IMR-90 (cell line): ENCODE results near the gene KTI12. TPM values are rescaled to one million over a fixed set of nuclear protein-coding genes. Genes with fewer than 3 reads are reported as not detected.

Source experiments
- ATAC-seq: fragments of 200-7000 bp; cut with Tn5 transposase; 2 replicates; pipeline ENCODE4 v1.9.1; 2020; ENCODE audit warnings: low read depth, mild to moderate bottlenecking, moderate library complexity
- BruUV-seq: library from RNA; stranded (reverse); fragments of 400-500 nt; replicated peaks from 2 replicates; lab custom pipeline; 2021; lab: Mats Ljungman, UMichigan
- CTCF ChIA-PET: fragments of 300-600 bp; formaldehyde crosslinking; extraction: SDS; loops from one replicate; lab custom pipeline; 2021; ENCODE audit warnings: antibody characterized with exemption; lab: Yijun Ruan, JAX
- POLR2A ChIA-PET: fragments of 300-600 bp; sonication (Branson Sonifier 250); formaldehyde crosslinking; loops from one replicate; lab custom pipeline; 2022; ENCODE audit warnings: antibody characterized with exemption; ENCODE audit not compliant: unreplicated experiment; lab: Charles Lee
- DNase-seq: peaks from one replicate; pipeline ENCODE4 v3.0.0; 2013
- H2AFZ ChIP-seq: replicated peaks from 2 replicates; pipeline ENCODE3; 2013; ENCODE audit warnings: low read length, mild to moderate bottlenecking; ENCODE audit not compliant: poor library complexity
- H2AK5ac ChIP-seq: 2 replicates; pipeline ENCODE4 v1.6.1; 2013; ENCODE audit warnings: low read depth, low read length, inconsistent platforms
- H2AK9ac ChIP-seq: replicated peaks from 2 replicates; pipeline ENCODE3; 2013; ENCODE audit warnings: mild to moderate bottlenecking, low read depth, low read length, moderate library complexity; ENCODE audit not compliant: poor library complexity
- H2BK120ac ChIP-seq: 2 replicates; pipeline ENCODE4 v1.6.1; 2013; ENCODE audit warnings: low read depth, low read length, inconsistent platforms
- H2BK15ac ChIP-seq: 3 replicates; pipeline ENCODE4 v1.6.1; 2013; ENCODE audit warnings: low read depth, low read length, inconsistent platforms
- H2BK20ac ChIP-seq: 2 replicates; pipeline ENCODE4 v1.6.1; 2013; ENCODE audit warnings: low read depth, mild to moderate bottlenecking, inconsistent platforms, low read length, moderate library complexity
- H2BK5ac ChIP-seq: 2 replicates; pipeline ENCODE4 v1.6.1; 2013; ENCODE audit warnings: mild to moderate bottlenecking, low read depth, low read length, inconsistent platforms; ENCODE audit not compliant: poor library complexity, severe bottlenecking
- H3K14ac ChIP-seq: replicated peaks from 2 replicates; pipeline ENCODE4 v1.6.1; 2013; ENCODE audit warnings: low read depth, low read length, inconsistent platforms
- H3K18ac ChIP-seq: 2 replicates; pipeline ENCODE4 v1.6.1; 2013; ENCODE audit warnings: low read depth, low read length, control low read depth
- H3K23ac ChIP-seq: 2 replicates; pipeline ENCODE4 v1.6.1; 2013; ENCODE audit warnings: low read depth, low read length, inconsistent platforms
- H3K27ac ChIP-seq: 2 replicates; pipeline ENCODE4 v1.5.1; 2013; ENCODE audit warnings: mild to moderate bottlenecking, control low read depth, low read length; ENCODE audit not compliant: insufficient read depth
- H3K27me3 ChIP-seq: 2 replicates; pipeline ENCODE4 v1.6.1; 2013; ENCODE audit warnings: low read length; ENCODE audit not compliant: control insufficient read depth, insufficient read depth
- H3K36me3 ChIP-seq: 2 replicates; pipeline ENCODE4 v1.6.1; 2013; ENCODE audit warnings: low read length, mixed read lengths; ENCODE audit not compliant: control insufficient read depth, insufficient read depth
- H3K4ac ChIP-seq: 2 replicates; pipeline ENCODE4 v1.6.1; 2013; ENCODE audit warnings: low read depth, low read length, inconsistent platforms
- H3K4me1 ChIP-seq: 2 replicates; pipeline ENCODE4 v1.6.1; 2013; ENCODE audit warnings: low read length, mixed read lengths; ENCODE audit not compliant: control insufficient read depth, insufficient read depth
- H3K4me2 ChIP-seq: 2 replicates; pipeline ENCODE4 v1.6.1; 2013; ENCODE audit warnings: low read depth, mild to moderate bottlenecking, control low read depth, low read length, moderate library complexity
- H3K4me3 ChIP-seq: 2 replicates; pipeline ENCODE4 v1.5.1; 2013; ENCODE audit warnings: low read depth, mild to moderate bottlenecking, control low read depth, low read length, moderate library complexity; ENCODE audit not compliant: insufficient read depth
- H3K56ac ChIP-seq: 2 replicates; pipeline ENCODE4 v1.6.1; 2013; ENCODE audit warnings: low read length, inconsistent platforms; ENCODE audit not compliant: insufficient read depth; ENCODE audit errors: extremely low read depth
- H3K79me1 ChIP-seq, 2 experiments: 2 replicates each; pipeline ENCODE4 v1.6.1; 2013; ENCODE audit warnings: low read length in 2 of 2, inconsistent platforms in 1 of 2, low read depth in 1 of 2
- H3K9ac ChIP-seq: 2 replicates; pipeline ENCODE4 v1.6.1; 2013; ENCODE audit warnings: low read depth, low read length, control low read depth
- H3K9me1 ChIP-seq: 2 replicates; pipeline ENCODE4 v1.6.1; 2013; ENCODE audit warnings: low read length, inconsistent platforms; ENCODE audit not compliant: insufficient read depth
- H3K9me3 ChIP-seq: 2 replicates; pipeline ENCODE4 v1.6.1; 2013; ENCODE audit warnings: low read length; ENCODE audit not compliant: control insufficient read depth, insufficient read depth
- H4K20me1 ChIP-seq: 2 replicates; pipeline ENCODE4 v1.6.1; 2013; ENCODE audit warnings: low read length, inconsistent platforms; ENCODE audit not compliant: insufficient read depth
- H4K5ac ChIP-seq: 2 replicates; pipeline ENCODE4 v1.6.1; 2013; ENCODE audit warnings: mild to moderate bottlenecking, low read depth, low read length, control low read depth
- H4K8ac ChIP-seq, 2 experiments: 2 replicates each; pipeline ENCODE4 v1.6.1; 2013; ENCODE audit warnings: low read depth in 2 of 2, low read length in 2 of 2, control low read depth in 1 of 2, inconsistent platforms in 1 of 2
- H4K91ac ChIP-seq: 2 replicates; pipeline ENCODE4 v1.6.1; 2013; ENCODE audit warnings: low read depth, low read length, inconsistent platforms; ENCODE audit not compliant: insufficient read depth
- BHLHE40 ChIP-seq: fragments of 150-350 bp; IDR thresholded peaks from 2 replicates; pipeline ENCODE4 v1.6.1; 2016; ENCODE audit warnings: mild to moderate bottlenecking, low read depth, low read length
- CEBPB ChIP-seq: IDR thresholded peaks from 2 replicates; pipeline ENCODE4 v1.6.1; 2012; ENCODE audit warnings: low read depth, low read length, improper control_type of control experiment
- CHD1 ChIP-seq: IDR thresholded peaks from 2 replicates; pipeline ENCODE4 v1.6.1; 2012; ENCODE audit warnings: low read depth, low read length, improper control_type of control experiment
- CTCF ChIP-seq: conservative IDR thresholded peaks from 2 replicates; pipeline ENCODE4 v1.5.1; 2012; ENCODE audit warnings: mild to moderate bottlenecking, low read depth, low read length, improper control_type of control experiment
- FOS ChIP-seq: fragments of 150-350 bp; IDR thresholded peaks from 2 replicates; pipeline ENCODE4 v1.6.1; 2016; ENCODE audit warnings: low read depth, low read length
- MAFK ChIP-seq: IDR thresholded peaks from 2 replicates; pipeline ENCODE4 v1.6.1; 2012; ENCODE audit warnings: low read depth, low read length, improper control_type of control experiment
- MAZ ChIP-seq: IDR thresholded peaks from 2 replicates; pipeline ENCODE4 v1.6.1; 2012; ENCODE audit warnings: low read depth, mild to moderate bottlenecking, low read length, improper control_type of control experiment, moderate library complexity, borderline replicate concordance
- MXI1 ChIP-seq: IDR thresholded peaks from 2 replicates; pipeline ENCODE4 v1.6.1; 2012; ENCODE audit warnings: low read depth, mild to moderate bottlenecking, low read length, moderate library complexity, borderline replicate concordance
- NFE2L2 ChIP-seq: fragments of 150-350 bp; IDR thresholded peaks from 2 replicates; pipeline ENCODE4 v1.6.1; 2016; ENCODE audit warnings: low read depth, mild to moderate bottlenecking, low read length
- POLR2A ChIP-seq: IDR thresholded peaks from 2 replicates; pipeline ENCODE4 v1.6.1; 2012; ENCODE audit warnings: mild to moderate bottlenecking, low read depth, low read length
- RAD21 ChIP-seq: IDR thresholded peaks from 2 replicates; pipeline ENCODE4 v1.6.1; 2012; ENCODE audit warnings: low read length, improper control_type of control experiment
- RCOR1 ChIP-seq: IDR thresholded peaks from 2 replicates; pipeline ENCODE4 v1.6.1; 2012; ENCODE audit warnings: mild to moderate bottlenecking, low read length, improper control_type of control experiment; ENCODE audit not compliant: insufficient replicate concordance
- RFX5 ChIP-seq: IDR thresholded peaks from 2 replicates; pipeline ENCODE4 v1.8.0; 2012; ENCODE audit warnings: low read depth, mild to moderate bottlenecking, low read length, moderate library complexity
- SMC3 ChIP-seq: fragments of 150-350 bp; IDR thresholded peaks from 2 replicates; pipeline ENCODE4 v1.6.1; 2016; ENCODE audit warnings: low read depth, mild to moderate bottlenecking, antibody characterized with exemption, low read length, moderate library complexity
- USF2 ChIP-seq: fragments of 150-350 bp; IDR thresholded peaks from 2 replicates; pipeline ENCODE4 v1.6.1; 2017; ENCODE audit warnings: mild to moderate bottlenecking, antibody characterized with exemption, low read length, low read depth
- WGBS, 2 experiments: methylation state at CpG; one replicate each; pipeline versions ENCODE4 v1.1.5 to v1.1.7; 2013; ENCODE audit warnings: missing lambda C conversion rate in 2 of 2; ENCODE audit not compliant: insufficient read length in 1 of 2; ENCODE audit errors: extremely low coverage in 2 of 2; 5-methylcytosine and 5-hydroxymethylcytosine counted together
- dilution Hi-C: fragments of 300-500 bp; cut with HindIII; formaldehyde crosslinking; loops from one replicate; pipeline ENCODE4 v1.14.3; 2018; ENCODE audit warnings: low sequenced_read_pairs; ENCODE audit not compliant: unreplicated experiment
- in situ Hi-C: fragments of 300-500 bp; cut with MboI; formaldehyde crosslinking; loops from 3 replicates; pipeline ENCODE4 v1.14.3; 2019; ENCODE audit warnings: low sequenced_read_pairs, inconsistent platforms, mixed read lengths
- intact Hi-C: fragments of 100-400 bp; cut with micrococcal nuclease; formaldehyde crosslinking; loops from 2 replicates; pipeline ENCODE4 v1.10.0; 2022
- polyA plus RNA-seq, 3 experiments: library from polyadenylated mRNA; depleted of rRNA; stranded (reverse); fragments of >200 nt; gene quantifications; 2 replicates each; pipeline ENCODE4 v1.2.3, GENCODE V29; 2012; ENCODE audit warnings: low replicate concordance in 1 of 3
- total RNA-seq: library from RNA; depleted of rRNA; stranded (reverse); fragments of >200 nt; gene quantifications from 2 replicates; pipeline ENCODE4 v1.2.3, GENCODE V29; 2012
- TF ChIP-seq, protein P1 (sequence below): fragments of 150-350 bp; IDR thresholded peaks from 2 replicates; pipeline ENCODE4 v1.6.1; 2016; ENCODE audit warnings: low read depth, mild to moderate bottlenecking, low read length, moderate library complexity, borderline replicate concordance

Gene KTI12
- total and polyA plus RNA-seq, 2 of the 4 experiments (the other 2 are of a cell fraction), result 15.2 to 16.3 TPM

DNA sequence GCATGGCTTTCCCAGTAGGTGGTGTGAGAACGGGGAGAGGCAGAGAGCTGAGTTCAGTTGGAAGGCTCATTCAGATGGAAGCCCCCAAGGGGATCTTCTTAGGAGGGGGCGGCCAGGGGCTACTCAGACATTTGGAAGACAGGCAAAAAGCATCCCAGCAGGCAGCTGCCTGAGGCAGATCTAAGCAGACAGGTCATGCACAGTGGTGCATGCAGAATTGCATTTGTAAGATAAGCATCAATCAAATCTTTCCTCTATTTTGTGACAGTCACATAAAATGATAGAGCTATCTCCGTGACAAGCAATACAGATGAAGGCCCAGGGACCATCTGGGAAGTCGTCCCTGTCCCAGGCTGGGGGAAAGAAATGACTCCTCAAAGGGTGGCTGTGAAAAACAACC lies 46.9 kb downstream of the KTI12 start:
- no peak for ATAC-seq
- CTCF ChIA-PET, result no interaction called here

More for the DNA sequence above, 46.9 kb downstream of the KTI12 start:
- H4K20me1 ChIP-seq, result peaks cover 6% of the 10 kb centered on the region; the same call in 1 of the 2 replicates
- H2BK5ac ChIP-seq, result no peak overlapping the region
- POLR2A ChIA-PET, result no interaction called here
- H3K9me1 ChIP-seq, result peaks cover 23% of the 10 kb centered on the region
- no peak overlapping the region for H3K27ac ChIP-seq
- no peaks in the 10 kb centered on the region for H3K9me3 ChIP-seq
- TF ChIP-seq MAZ (no peak), CTCF (no peak), MAFK (no peak), BHLHE40 (no peak), USF2 (no peak), FOS (no peak), CHD1 (no peak), NFE2L2 (no peak), MXI1 (no peak), RCOR1 (no peak), POLR2A (no peak), RFX5 (no peak), CEBPB (no peak), SMC3 (no peak), RAD21 (no peak)
- TF ChIP-seq, protein P1, sequence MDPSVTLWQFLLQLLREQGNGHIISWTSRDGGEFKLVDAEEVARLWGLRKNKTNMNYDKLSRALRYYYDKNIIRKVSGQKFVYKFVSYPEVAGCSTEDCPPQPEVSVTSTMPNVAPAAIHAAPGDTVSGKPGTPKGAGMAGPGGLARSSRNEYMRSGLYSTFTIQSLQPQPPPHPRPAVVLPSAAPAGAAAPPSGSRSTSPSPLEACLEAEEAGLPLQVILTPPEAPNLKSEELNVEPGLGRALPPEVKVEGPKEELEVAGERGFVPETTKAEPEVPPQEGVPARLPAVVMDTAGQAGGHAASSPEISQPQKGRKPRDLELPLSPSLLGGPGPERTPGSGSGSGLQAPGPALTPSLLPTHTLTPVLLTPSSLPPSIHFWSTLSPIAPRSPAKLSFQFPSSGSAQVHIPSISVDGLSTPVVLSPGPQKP, result no peak
- no peak overlapping the region for H2BK20ac ChIP-seq
- H3K4ac ChIP-seq, result no peak overlapping the region
- no peak overlapping the region for H4K91ac ChIP-seq
- 83% methylated on average over 1 of the region's 4 CpGs; no CpG with 5 or more reads in 1 of the 2 experiments for WGBS, 2 experiments
- no peak overlapping the region for H3K23ac ChIP-seq
- DNase-seq, result no peak
- H2BK15ac ChIP-seq, result no peak overlapping the region; the same call in 2 of the 3 replicates
- 0 out of 2 replicates have a peak overlapping the region, but pooled peaks have one; percentile 7 for H2AK5ac ChIP-seq
- no peak overlapping the region for H3K4me3 ChIP-seq
- BruUV-seq, result no TSS peak
- dilution Hi-C loops (no loop called here), intact Hi-C loops (no loop called here), in situ Hi-C loops (no loop called here)
- no peak overlapping the region for H4K5ac ChIP-seq
- no peak overlapping the region for H2AFZ ChIP-seq
- H3K4me2 ChIP-seq, result no peak overlapping the region
- peaks cover 26 to 72% of the 10 kb centered on the region in 2 experiments for H3K79me1 ChIP-seq
- H3K56ac ChIP-seq, result no peak overlapping the region
- H3K14ac ChIP-seq, result peak overlapping the region; percentile 26; the same call in 1 of the 2 replicates
- peaks cover 2% of the 10 kb centered on the region for H3K36me3 ChIP-seq
- no peak overlapping the region for H3K9ac ChIP-seq
- no peak overlapping the region for H2BK120ac ChIP-seq
- H4K8ac ChIP-seq, result no peak overlapping the region
- H3K18ac ChIP-seq, result no peak overlapping the region
- no peak overlapping the region for H2AK9ac ChIP-seq
- peaks cover 4% of the 10 kb centered on the region for H3K4me1 ChIP-seq
- H3K27me3 ChIP-seq, result no peaks in the 10 kb centered on the region; the same call in 1 of the 2 replicates
